Measurements from ENCODE around the gene DHH. TPM values are rescaled to one million over a fixed set of nuclear protein-coding genes. Genes with fewer than 3 reads are reported as not detected.
A peak's percentile ranks its signal among the peaks of the same experiment; 100 is the strongest.

DHH gene
- total RNA-seq, 1 donor from 2014 or later, result 0.52 TPM

DNA sequence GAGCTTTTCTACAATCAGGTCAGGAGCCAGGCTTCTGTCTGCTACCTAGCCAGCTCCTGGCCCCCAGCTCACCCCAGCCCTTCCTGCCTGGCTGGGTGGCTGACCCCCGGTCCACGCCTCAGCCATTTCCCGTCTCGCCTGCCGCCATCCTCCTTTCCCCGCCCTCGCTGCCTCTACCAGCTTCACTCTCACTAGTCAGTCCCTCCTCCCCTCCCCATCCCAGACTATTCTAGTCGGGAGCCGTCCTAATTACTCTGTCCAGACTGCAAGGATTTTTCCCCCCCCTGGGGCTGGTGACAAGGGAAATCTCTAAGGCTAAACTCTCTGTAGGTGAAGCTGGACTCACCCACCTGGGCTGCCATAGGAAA, 825 bp downstream of the DHH start:
- peak overlapping the region; percentile 28 for H3K4me3 ChIP-seq (ENCODE audit: low read depth, low read length)
- no peak for DNase-seq (ENCODE audit: low read depth)
- TF ChIP-seq, protein P1, sequence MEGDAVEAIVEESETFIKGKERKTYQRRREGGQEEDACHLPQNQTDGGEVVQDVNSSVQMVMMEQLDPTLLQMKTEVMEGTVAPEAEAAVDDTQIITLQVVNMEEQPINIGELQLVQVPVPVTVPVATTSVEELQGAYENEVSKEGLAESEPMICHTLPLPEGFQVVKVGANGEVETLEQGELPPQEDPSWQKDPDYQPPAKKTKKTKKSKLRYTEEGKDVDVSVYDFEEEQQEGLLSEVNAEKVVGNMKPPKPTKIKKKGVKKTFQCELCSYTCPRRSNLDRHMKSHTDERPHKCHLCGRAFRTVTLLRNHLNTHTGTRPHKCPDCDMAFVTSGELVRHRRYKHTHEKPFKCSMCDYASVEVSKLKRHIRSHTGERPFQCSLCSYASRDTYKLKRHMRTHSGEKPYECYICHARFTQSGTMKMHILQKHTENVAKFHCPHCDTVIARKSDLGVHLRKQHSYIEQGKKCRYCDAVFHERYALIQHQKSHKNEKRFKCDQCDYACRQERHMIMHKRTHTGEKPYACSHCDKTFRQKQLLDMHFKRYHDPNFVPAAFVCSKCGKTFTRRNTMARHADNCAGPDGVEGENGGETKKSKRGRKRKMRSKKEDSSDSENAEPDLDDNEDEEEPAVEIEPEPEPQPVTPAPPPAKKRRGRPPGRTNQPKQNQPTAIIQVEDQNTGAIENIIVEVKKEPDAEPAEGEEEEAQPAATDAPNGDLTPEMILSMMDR (conservative IDR thresholded peaks at IDR 0.05; ENCODE audit: low read depth, low read length), result no peak

DNA sequence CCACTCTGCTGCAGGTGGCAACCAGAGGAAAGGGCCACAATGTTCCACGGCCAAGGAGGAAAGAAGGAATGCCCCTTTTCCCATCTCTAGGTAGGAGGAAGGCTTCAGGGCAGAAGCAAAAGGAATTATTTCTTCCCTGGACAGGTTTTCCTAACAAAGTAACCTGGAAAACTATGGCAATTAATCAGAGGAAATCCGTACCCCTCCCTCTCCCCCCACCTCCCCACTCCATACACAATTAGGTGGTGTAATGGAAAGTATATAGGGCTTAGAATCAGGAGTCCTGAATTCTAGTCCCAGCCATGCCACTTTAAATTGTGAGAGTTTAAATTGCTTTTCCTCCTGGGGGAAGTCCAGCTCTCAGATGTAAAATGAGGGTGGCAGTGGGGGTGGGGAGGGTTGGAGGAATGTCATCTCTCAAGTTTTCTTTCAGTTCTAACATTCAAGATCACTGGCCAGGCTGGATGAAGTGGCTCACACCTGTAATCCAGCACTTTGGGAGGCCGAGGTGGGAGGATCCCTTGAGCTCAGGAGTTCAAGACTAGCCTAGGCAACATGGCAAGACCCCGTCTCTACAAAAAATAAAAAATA, 1.7 kb downstream of the DHH start:
- DNase-seq (ENCODE audit: low read depth), result no peak
- TF ChIP-seq, protein P1 (conservative IDR thresholded peaks at IDR 0.05; ENCODE audit: low read depth, low read length), result no peak
- H3K4me3 ChIP-seq (ENCODE audit: low read depth, low read length), result no peak overlapping the region

DNA sequence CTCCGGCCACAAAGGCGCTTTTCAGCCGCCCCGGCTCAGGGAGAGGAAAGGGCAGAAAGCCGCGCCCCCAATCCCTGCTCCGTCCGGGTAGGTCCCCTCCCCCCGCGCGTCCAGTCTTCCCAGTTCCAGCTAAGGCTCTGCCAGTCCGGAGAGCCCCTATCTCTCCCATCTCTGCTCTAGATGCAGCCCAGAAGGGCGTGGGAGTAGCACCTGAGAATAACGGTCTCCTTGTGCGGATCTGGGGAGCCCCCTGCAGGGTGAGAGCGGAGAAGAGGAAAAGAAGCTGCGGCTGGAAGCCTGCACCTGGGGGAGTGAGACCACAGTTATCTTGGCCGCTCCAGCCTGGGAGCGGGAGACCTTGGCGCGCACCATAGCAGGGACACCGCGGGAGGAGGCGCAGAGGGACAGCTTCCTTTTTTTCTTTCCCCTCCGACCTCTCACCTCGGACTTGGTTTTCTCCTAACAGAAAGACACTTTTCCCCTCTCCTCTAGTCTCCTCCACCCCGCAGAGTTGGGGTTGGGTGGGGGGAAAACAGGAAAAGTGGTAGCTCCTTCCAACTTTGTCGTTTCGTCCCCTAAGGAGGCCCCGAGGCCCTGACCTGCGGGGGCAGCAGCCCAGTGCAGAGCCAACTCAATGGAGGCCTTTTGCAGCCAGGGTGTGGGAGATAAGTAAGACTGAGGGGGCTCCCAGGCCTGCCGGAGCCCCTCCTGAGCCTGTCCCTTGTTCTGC, 2.4 kb downstream of the DHH start:
- peak overlapping the region; percentile 50 for H3K4me3 ChIP-seq (ENCODE audit: low read depth, low read length)
- DNase-seq (ENCODE audit: low read depth), result no peak

DNA sequence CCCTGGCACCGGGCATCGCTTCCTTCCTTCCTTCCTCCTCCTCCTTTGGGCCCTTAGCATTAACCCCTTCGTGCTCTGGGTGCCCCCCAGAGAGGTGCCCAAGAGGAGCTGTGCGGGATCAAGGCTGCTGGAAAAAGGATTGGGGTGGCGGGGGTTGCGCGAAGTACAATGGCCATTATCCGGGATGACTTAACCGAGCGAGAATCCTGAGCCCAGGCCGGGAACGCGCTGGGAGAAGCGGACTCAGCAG, 2.8 kb downstream of the DHH start:
- no peak for DNase-seq (ENCODE audit: low read depth)
- H3K4me3 ChIP-seq (ENCODE audit: low read depth, low read length), result peak overlapping the region; percentile 50
- TF ChIP-seq, protein P1 (conservative IDR thresholded peaks at IDR 0.05; ENCODE audit: low read depth, low read length), result no peak

More for the DNA sequence above, 2.4 kb downstream of the DHH start:
- TF ChIP-seq, protein P1 (conservative IDR thresholded peaks at IDR 0.05; ENCODE audit: low read depth, low read length), result peak; percentile 62

DNA sequence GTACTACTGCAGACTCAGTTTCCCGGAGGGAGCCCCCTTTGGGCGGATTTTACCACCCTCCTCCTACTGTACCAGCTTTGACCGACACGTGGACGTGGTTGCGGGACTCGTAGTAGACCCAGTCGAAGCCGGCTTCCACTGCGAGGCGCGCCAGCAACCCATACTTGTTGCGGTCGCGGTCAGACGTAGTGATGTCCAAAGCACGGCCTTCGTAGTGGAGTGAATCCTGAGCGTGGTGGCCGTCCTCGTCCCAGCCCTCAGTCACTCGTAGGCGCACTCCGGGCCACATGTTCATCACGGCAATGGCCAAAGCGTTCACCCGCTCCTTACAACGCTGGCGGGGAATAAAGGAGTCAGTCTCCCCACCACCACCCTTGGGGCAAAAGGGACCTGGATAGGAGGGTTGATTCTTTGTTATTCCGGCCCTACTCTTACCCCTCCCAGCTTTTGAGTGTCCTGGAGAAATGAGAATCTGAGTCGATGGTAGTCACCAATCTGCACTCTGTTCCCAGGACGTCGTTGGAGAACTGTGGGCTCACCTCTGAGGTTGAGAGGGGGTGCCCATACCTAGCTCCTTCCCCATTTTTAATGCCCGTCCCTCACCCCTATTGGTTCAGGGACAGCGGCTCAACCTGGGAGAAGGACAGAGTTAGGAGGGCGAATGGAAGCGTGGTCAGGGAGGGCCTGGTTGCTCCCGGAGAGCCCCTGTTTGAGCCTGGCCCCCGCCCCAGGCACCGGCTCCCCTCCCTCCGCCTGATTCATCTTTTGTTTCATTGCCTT, 3.4 kb downstream of the DHH start:
- TF ChIP-seq, protein P1 (conservative IDR thresholded peaks at IDR 0.05; ENCODE audit: low read depth, low read length), result no peak
- no peak for DNase-seq (ENCODE audit: low read depth)
- H3K4me3 ChIP-seq (ENCODE audit: low read depth, low read length), result peak overlapping the region; percentile 50

DNA sequence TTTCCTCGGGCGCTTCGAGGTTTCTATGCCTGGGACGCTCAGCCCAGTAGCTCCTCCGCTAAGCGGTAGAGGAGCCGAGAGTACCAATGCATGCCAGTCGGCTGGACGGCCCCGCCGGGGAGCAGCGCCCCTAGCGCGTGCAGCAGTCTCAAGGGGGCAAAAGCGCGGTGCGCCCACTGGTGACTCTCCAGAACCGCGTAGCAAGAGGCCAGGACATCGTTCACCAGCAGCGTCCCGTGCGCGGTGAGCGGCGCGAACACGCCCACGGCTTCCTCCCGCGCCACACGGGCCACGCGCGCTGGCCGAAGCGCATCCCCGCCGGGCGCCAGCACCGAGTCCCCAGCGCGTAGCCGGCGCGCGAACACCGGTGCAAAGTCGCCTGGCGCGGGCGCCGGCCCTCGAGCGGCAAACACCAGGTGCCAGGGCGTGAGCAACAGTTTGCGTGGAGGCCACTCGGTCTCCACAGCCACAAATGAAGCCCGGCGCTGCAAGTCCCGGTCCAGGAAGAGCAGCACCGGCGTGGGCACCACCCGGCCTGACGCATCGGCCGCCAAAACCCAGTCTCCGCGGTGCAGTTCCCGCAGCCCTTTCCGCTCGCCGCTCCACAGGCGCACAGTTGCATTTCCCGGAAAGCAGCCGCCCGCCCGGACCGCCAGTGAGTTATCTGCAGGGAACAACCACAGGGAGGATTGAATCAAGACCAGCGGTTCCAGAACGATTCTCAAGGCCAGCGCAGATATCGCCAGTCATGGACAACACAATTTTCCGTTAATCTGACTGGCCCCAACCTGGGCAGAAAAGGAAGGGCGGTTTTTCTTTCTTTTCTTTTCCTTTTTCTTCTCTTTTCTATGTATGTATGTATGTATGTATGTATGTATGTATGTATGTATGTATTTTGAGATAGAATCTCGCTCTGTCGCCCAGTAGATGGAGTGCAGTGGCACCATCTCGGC, 4.5 kb downstream of the DHH start:
- DNase-seq (ENCODE audit: low read depth), result no peak
- peak overlapping the region; percentile 28 for H3K4me3 ChIP-seq (ENCODE audit: low read depth, low read length)
- TF ChIP-seq, protein P1 (conservative IDR thresholded peaks at IDR 0.05; ENCODE audit: low read depth, low read length), result peak; percentile 25
